Aorta (tissue), 5 donors: ENCODE results near the gene ZIC5. TPM values are rescaled to one million over a fixed set of nuclear protein-coding genes. Genes with fewer than 3 reads are reported as not detected.

ENCODE experiments used
- ATAC-seq: fragments of 200-7000 bp; cut with Tn5 transposase; one replicate; pipeline ENCODE4 v1.9.1; 2022; ENCODE audit warnings: moderate library complexity; ENCODE audit not compliant: low FRiP score
- DNase-seq, 2 donors: peaks; one replicate each; pipeline ENCODE4 v3.0.0-alpha.2; 2020
- H3K27ac ChIP-seq, 2 donors: one replicate each; pipeline ENCODE4 v1.5.1; 2013; ENCODE audit warnings: low read length in 2 of 2, mild to moderate bottlenecking in 2 of 2, moderate library complexity in 2 of 2, control low read depth in 1 of 2, inconsistent platforms in 1 of 2, low read depth in 1 of 2
- H3K27me3 ChIP-seq, 2 donors: one replicate each; pipeline ENCODE4 v1.6.1; 2013; ENCODE audit warnings: control low read depth in 1 of 2, low read length in 1 of 2, mild to moderate bottlenecking in 1 of 2, moderate library complexity in 1 of 2; ENCODE audit not compliant: insufficient read depth in 2 of 2, control insufficient read depth in 1 of 2
- H3K36me3 ChIP-seq, 2 donors: one replicate each; pipeline ENCODE4 v1.6.1; 2013; ENCODE audit warnings: control low read depth in 1 of 2, low read length in 1 of 2, mild to moderate bottlenecking in 1 of 2; ENCODE audit not compliant: insufficient read depth in 2 of 2, control insufficient read depth in 1 of 2
- H3K4me1 ChIP-seq, 2 donors: one replicate each; pipeline ENCODE4 v1.6.1; 2013; ENCODE audit warnings: low read length in 2 of 2, control low read depth in 1 of 2, mild to moderate bottlenecking in 1 of 2, moderate library complexity in 1 of 2; ENCODE audit not compliant: insufficient read depth in 2 of 2, control insufficient read depth in 1 of 2
- H3K4me3 ChIP-seq, 2 donors: one replicate each; pipeline ENCODE4 v1.5.1; 2013; ENCODE audit warnings: low read length in 2 of 2, control low read depth in 1 of 2, mild to moderate bottlenecking in 1 of 2
- H3K9me3 ChIP-seq: one replicate; pipeline ENCODE4 v1.6.1; 2013; ENCODE audit warnings: mild to moderate bottlenecking, low read length; ENCODE audit not compliant: control insufficient read depth
- WGBS, 2 donors: extraction: QIAGEN DNeasy Blood & Tissue Kit; methylation state at CpG; one replicate each; pipeline ENCODE4 v1.1.7; 2013; 5-methylcytosine and 5-hydroxymethylcytosine counted together
- intact Hi-C, 2 donors: fragments of 100-400 bp; cut with DNase I; formaldehyde crosslinking; loops; one replicate each; pipeline versions ENCODE4 v1.14.2 to v1.15.0; 2022
- polyA plus RNA-seq, 2 donors: library from polyadenylated mRNA; stranded (reverse); fragments of 200-250 nt; gene quantifications; one replicate each; pipeline ENCODE4 v1.2.3, GENCODE V29; 2013
- total RNA-seq, 2 donors: library from RNA; stranded (reverse); fragmentation: NEBNext Ultra II Directional; extraction: Animal tissue kit (Norgen Biotek cat#: 25700); gene quantifications; one replicate each; pipeline ENCODE4 v1.2.1, GENCODE V29; 2021
- donor health status: healthy with polysubstance abuse.
- donor health status: Bipolar disorder and iron deficiency.
- donor health status: DM: no; HTN: no; CAD: no.
- donor health status: DM: no; HTN: no; CAD: no.
- donor health status: DM: yes; HTN: yes; CAD: no.

Gene ZIC5
- total and polyA plus RNA-seq, 4 donors, result 0.13 TPM; not detected in 3

DNA sequence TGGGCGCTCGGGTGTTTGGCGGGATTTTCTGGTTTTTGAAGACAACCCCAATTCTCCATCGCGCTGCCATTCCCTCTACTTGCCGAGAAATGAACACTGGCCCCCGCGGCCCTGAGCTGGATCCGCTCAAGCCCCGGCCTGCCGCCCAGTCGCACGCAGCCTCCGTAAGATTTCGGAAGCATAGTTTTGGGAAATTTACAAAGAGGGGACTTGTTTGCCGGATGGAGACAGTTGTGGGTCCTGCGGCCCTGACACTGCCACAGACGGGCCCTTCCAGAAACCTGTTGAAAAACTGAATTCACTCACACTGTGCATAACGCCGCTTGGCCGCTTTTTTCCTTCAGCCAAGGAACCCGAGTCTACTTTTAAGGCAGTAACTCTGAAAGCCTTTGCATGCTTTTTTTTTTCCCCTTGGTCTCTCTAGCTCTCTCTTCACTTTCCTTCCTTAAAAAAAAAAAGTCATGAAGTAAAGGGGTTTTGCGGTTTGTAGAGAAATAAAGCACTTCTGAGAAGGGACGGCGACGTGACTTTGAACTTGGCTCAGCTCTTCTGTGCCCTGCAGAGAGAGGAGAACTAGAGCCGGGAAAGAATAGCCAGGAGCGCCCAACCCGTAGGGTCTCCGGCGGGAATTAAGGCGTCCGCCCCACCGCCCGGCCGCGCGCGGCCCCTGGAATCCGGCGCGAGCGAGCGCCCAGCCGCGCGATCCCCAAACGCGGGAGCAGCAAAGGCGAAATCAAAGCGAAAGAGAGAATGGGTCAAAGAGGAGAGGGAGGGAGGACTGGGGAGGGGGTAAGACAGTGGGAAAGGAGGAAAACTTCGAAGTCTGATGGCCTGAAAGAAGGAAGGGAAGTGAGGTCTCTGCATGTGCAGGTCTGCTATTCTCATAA is 6.6 kb upstream of the ZIC5 start:
- H3K27ac ChIP-seq, result no peak overlapping the region
- intact Hi-C loops, result loop anchor here in 1 of 2 donors (10.0 kb wide), 1 partner anchor 323 kb away; no protein-coding TSS in a partner anchor
- peak; percentile 24 to 50 for DNase-seq
- whole genome bisulfite sequencing, 2 donors, result 23 to 28% methylated on average over 52 of the region's 52 CpGs
- no peak for ATAC-seq
- H3K36me3 ChIP-seq, result no peaks in the 10 kb centered on the region
- H3K9me3 ChIP-seq, result no peaks in the 10 kb centered on the region
- no peaks in the 10 kb centered on the region for H3K4me1 ChIP-seq
- H3K4me3 ChIP-seq, result no peak overlapping the region
- peaks cover 0 to 2% of the 10 kb centered on the region in 2 donors for H3K27me3 ChIP-seq

DNA sequence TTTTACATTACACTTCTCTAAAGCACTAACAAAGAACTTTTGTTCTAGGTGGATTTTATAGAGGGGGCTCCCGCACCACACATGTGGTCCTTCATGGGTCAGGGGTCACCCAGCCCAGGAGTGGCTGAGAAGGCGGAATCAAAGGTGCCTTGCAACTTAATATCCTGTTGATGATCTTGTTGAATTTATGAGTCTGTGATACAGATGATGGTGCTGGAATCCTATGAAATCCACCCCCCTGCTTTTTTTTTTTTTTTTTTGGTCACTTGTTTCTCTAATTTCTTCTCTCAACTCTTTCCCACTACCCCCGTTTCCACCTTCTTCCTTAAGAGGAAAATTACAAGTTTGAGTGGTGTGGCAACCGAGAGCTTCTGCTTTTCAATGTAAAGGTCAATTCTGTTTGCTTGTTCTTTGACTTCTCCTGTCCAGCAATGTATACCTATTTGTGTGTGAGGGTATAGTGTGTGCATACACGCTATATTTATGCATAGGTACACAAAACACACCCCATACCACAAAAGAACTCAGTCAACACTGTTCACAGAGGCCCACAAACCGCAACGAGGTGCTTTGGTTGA is 5.9 kb upstream of the ZIC5 start:
- DNase-seq (no peak), ATAC-seq (no peak)
- Histone ChIP-seq H3K4me3 (no peak overlapping the region), H3K36me3 (no peaks in the 10 kb centered on the region), H3K27ac (no peak overlapping the region), H3K9me3 (no peaks in the 10 kb centered on the region), H3K4me1 (no peaks in the 10 kb centered on the region), H3K27me3 (peaks cover 0 to 2% of the 10 kb centered on the region in 2 donors)
- 53 to 64% methylated on average over 7 of the region's 7 CpGs for WGBS, 2 donors
- intact Hi-C loops, result loop anchor here in 1 of 2 donors (10.0 kb wide), 1 partner anchor 323 kb away; no protein-coding TSS in a partner anchor

DNA sequence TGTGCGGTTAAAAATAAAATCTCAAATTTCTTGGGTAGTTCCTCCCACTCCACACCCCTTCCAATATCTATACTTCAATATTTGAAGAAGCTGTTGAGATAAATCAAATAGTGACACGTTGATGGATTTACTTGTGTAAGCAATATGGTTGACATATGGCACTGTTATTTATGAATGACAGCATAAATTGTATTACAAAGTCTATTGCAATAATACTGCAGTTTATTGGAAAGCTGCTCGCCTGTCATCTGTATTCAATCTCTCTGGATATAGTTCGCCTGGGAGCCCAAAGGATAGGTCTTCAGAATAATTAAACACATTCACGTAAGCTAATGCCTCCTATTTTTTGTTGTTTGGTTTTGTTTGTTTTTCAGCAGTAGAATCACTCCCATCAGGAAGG is 5.0 kb upstream of the ZIC5 start:
- peaks cover 0 to 2% of the 10 kb centered on the region in 2 donors for H3K27me3 ChIP-seq
- no peaks in the 10 kb centered on the region for H3K9me3 ChIP-seq
- H3K27ac ChIP-seq, result no peak overlapping the region
- H3K4me3 ChIP-seq, result no peak overlapping the region
- H3K4me1 ChIP-seq, result no peaks in the 10 kb centered on the region
- ATAC-seq (no peak), DNase-seq (no peak)
- 86 to 91% methylated on average over 5 of the region's 5 CpGs for WGBS, 2 donors
- intact Hi-C loops, result loop anchor here in 1 of 2 donors (10.0 kb wide), 1 partner anchor 322 kb away; no protein-coding TSS in a partner anchor
- H3K36me3 ChIP-seq, result no peaks in the 10 kb centered on the region

DNA sequence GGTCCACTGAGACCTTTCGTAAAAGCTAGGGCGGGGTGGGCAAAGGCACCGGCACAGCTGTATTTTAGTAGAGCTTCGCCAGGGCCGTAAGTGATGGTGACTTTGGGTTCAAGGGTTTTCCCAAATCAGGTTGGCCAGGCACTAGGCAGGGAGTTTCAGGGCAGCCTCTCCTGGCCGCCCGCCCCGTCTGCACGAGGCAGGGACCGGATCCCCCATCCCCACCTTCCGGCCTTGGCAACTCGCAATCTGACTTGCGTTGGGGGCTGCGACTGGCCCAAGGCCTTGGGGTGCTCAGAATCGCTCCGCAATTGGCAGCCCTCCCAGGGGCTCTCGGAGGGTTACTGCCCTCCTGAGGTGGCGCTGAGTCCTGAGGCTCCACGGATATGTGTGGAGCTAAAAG is 4.1 kb upstream of the ZIC5 start:
- H3K9me3 ChIP-seq, result no peaks in the 10 kb centered on the region
- intact Hi-C loops, result loop anchor here in 1 of 2 donors (10.0 kb wide), 1 partner anchor 321 kb away; no protein-coding TSS in a partner anchor
- H3K27ac ChIP-seq, result no peak overlapping the region
- peaks cover 0 to 2% of the 10 kb centered on the region in 2 donors for H3K27me3 ChIP-seq
- H3K4me3 ChIP-seq, result no peak overlapping the region
- 42 to 45% methylated on average over 19 of the region's 19 CpGs for WGBS, 2 donors
- no peaks in the 10 kb centered on the region for H3K36me3 ChIP-seq
- DNase-seq (no peak), ATAC-seq (no peak)
- no peaks in the 10 kb centered on the region for H3K4me1 ChIP-seq

DNA sequence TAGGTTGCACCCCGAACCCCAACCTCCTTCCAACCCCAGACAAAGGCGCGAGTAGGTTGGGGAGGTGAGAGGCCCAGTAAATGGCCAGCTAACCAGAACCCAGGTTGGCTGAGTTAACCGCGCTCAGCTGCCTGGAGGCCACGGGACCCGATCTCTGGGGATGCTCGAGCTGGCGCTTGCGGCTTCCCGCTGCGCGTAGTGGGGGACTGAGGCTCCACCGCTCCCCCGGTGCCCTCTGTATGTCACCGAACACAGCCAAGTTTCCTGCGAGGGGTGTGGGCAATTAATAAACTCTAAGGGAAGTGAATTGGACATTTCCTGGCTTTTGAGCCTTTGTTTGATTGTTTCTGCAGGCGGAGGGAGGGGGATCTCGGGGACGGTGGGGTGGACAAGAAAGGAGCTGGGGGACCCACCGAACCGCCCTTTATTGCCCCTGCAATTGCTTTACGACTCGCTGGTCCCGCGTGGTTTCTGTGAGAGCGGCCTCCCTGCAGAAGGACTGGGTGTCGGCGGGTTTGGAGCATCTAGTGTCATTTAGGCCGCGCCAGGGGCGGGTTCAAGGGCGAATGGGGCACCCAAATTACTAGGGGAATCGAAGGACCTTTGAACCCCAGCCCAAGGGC is 3.5 kb upstream of the ZIC5 start:
- H3K27ac ChIP-seq, result no peak overlapping the region
- ATAC-seq (no peak), DNase-seq (no peak)
- 16% methylated on average over 34 of the region's 34 CpGs for WGBS, 2 donors
- intact Hi-C loops, result loop anchor here in 1 of 2 donors (10.0 kb wide), 1 partner anchor 320 kb away; no protein-coding TSS in a partner anchor
- H3K4me1 ChIP-seq, result no peaks in the 10 kb centered on the region
- no peaks in the 10 kb centered on the region for H3K36me3 ChIP-seq
- no peaks in the 10 kb centered on the region for H3K9me3 ChIP-seq
- H3K27me3 ChIP-seq, result peaks cover 0 to 2% of the 10 kb centered on the region in 2 donors
- no peak overlapping the region for H3K4me3 ChIP-seq

DNA sequence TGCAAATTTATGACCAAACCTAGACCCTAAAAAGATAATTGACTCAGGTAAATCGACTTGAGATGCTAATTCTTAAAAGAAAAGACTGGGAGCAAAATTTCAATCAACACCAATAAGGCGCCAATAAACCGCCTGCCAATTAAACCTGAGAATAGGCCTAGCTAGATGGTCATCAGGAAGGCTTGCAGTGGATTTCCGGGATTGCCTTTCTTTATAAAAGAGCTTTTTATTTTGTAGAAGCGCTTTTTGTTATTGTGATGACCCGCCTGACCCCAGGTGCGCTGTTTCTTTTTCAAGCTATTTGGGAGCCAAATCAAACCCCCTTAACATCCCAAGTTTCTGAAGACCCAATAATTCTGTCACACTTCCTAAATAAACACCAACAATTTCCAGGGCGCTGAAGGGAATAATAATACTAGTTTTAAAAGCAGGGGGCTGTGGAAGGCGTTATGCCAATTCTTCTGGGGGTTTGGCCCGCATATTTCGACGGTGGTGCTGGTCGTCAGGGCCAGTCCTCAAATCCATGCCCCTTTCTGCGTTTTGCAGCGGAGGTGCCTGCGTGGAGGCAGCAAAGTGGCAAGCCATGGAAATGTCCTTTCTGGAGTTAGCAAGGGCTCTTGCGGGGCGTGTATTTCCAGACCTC is 2.9 kb upstream of the ZIC5 start:
- DNase-seq, result no peak
- no peak for ATAC-seq
- Histone ChIP-seq H3K4me3 (no peak overlapping the region), H3K4me1 (no peaks in the 10 kb centered on the region), H3K27ac (no peak overlapping the region), H3K36me3 (no peaks in the 10 kb centered on the region), H3K9me3 (no peaks in the 10 kb centered on the region), H3K27me3 (peaks cover 0 to 2% of the 10 kb centered on the region in 2 donors)
- intact Hi-C loops, result loop anchor here in 1 of 2 donors (10.0 kb wide), 1 partner anchor 320 kb away; no protein-coding TSS in a partner anchor
- WGBS, 2 donors, result 21 to 24% methylated on average over 18 of the region's 18 CpGs

DNA sequence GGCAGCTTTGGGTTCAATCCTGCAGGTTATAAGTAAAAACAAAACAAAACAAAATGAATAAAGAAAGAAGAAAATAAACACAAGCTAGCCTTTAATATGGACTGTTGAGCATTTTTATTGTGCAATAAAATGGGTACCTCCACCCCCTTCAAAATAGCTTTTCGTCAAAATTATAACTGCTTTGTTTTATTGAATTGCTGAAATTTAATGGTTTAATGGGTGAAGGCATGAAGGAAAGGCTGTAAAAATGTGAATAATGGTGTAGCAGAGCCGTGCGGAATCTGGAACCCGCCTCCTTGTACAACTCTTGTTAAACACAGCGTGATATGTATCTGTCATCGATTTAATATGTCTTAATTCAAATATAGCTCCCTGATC is 2.2 kb upstream of the ZIC5 start:
- no peaks in the 10 kb centered on the region for H3K36me3 ChIP-seq
- H3K9me3 ChIP-seq, result no peaks in the 10 kb centered on the region
- H3K4me1 ChIP-seq, result no peaks in the 10 kb centered on the region
- DNase-seq, result no peak
- no peak for ATAC-seq
- peaks cover 0 to 2% of the 10 kb centered on the region in 2 donors for H3K27me3 ChIP-seq
- WGBS, 2 donors, result 19 to 22% methylated on average over 6 of the region's 6 CpGs
- intact Hi-C loops, result loop anchor here in 1 of 2 donors (10.0 kb wide), 1 partner anchor 319 kb away; no protein-coding TSS in a partner anchor
- no peak overlapping the region for H3K4me3 ChIP-seq
- H3K27ac ChIP-seq, result no peak overlapping the region

DNA sequence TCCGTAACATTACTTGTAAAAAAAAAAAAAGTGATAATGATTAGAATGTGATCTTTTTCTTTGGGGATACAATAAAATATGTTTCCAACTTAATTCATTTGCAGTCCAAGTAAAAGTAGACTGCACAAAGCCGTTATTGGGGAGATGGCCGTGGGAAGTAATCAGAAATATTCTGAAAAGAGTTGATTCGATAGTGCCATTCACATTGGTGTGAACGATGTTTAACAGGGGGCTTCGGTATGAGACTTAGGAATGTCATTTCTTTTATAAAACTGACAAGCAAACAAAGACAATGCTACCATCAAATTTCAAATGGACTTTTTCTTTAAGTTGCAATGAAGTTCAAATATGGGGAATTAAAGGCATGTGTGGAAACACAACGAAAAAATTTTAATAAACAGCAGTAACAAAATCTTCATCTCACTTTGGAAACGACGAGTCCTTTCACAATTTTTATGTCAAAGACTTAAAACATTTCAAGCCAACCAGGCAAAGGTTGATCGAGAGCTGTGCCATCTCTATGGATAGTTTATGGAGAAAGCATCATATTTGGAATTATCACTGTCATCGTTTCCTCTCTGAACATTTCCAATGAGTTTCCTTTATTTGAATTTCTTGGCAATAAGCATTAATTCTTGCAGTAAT is 1.7 kb upstream of the ZIC5 start:
- ATAC-seq (no peak), DNase-seq (no peak)
- WGBS, 2 donors, result 20 to 23% methylated on average over 11 of the region's 11 CpGs
- no peak overlapping the region for H3K27ac ChIP-seq
- no peaks in the 10 kb centered on the region for H3K4me1 ChIP-seq
- H3K36me3 ChIP-seq, result no peaks in the 10 kb centered on the region
- H3K27me3 ChIP-seq, result peaks cover 0 to 2% of the 10 kb centered on the region in 2 donors
- H3K4me3 ChIP-seq, result no peak overlapping the region
- intact Hi-C loops, result loop anchor here in 1 of 2 donors (10.0 kb wide), 1 partner anchor 318 kb away; no protein-coding TSS in a partner anchor
- H3K9me3 ChIP-seq, result no peaks in the 10 kb centered on the region
